HepG2 (cell line): ENCODE data around the gene REP15. TPM values are rescaled to one million over a fixed set of nuclear protein-coding genes. Genes with fewer than 3 reads are reported as not detected.

ENCODE experiments used
- DPF2 ChIP-seq: sonication (generic); formaldehyde crosslinking; IDR thresholded peaks from 2 replicates; pipeline ENCODE4 v1.4.0; 2020; ENCODE audit warnings: mild to moderate bottlenecking, low read depth, missing genetic modification reagents, borderline replicate concordance
- FOXK1 ChIP-seq: sonication (generic); formaldehyde crosslinking; IDR thresholded peaks from 2 replicates; pipeline ENCODE4 v1.4.0; 2020; ENCODE audit warnings: low read depth, missing genetic modification reagents, borderline replicate concordance
- FOXP4 ChIP-seq: sonication (generic); formaldehyde crosslinking; IDR thresholded peaks from 2 replicates; pipeline ENCODE4 v1.4.0; 2020; ENCODE audit warnings: missing genetic modification reagents
- HMGXB3 ChIP-seq: sonication (generic); formaldehyde crosslinking; IDR thresholded peaks from 2 replicates; pipeline ENCODE4 v1.4.0; 2020; ENCODE audit warnings: missing genetic modification reagents, borderline replicate concordance
- KLF11 ChIP-seq: IDR thresholded peaks from 2 replicates; pipeline ENCODE4 v1.6.1; 2016; ENCODE audit warnings: missing compliant biosample characterization
- MAFF ChIP-seq: IDR thresholded peaks from 2 replicates; pipeline ENCODE4 v1.6.1; 2011; ENCODE audit warnings: low read depth, low read length, improper control_type of control experiment
- PHF21A ChIP-seq: sonication (generic); formaldehyde crosslinking; IDR thresholded peaks from 2 replicates; pipeline ENCODE4 v1.5.0; 2020; ENCODE audit warnings: mild to moderate bottlenecking, missing genetic modification reagents
- PLRG1 ChIP-seq: fragments of 450-650 bp; conservative IDR thresholded peaks from 2 replicates; pipeline ENCODE4 v1.6.1; 2016
- TEF ChIP-seq: sonication (generic); formaldehyde crosslinking; IDR thresholded peaks from 2 replicates; pipeline ENCODE4 v1.5.0; 2020; ENCODE audit warnings: missing genetic modification reagents
- ZBTB43 ChIP-seq: sonication (generic); formaldehyde crosslinking; conservative IDR thresholded peaks from 2 replicates; pipeline ENCODE4 v1.4.0; 2020; ENCODE audit warnings: missing genetic modification reagents
- ZBTB46 ChIP-seq: sonication (generic); formaldehyde crosslinking; IDR thresholded peaks from 2 replicates; pipeline ENCODE4 v1.4.0; 2020; ENCODE audit warnings: mild to moderate bottlenecking, missing genetic modification reagents, borderline replicate concordance
- ZBTB49 ChIP-seq: sonication (generic); formaldehyde crosslinking; IDR thresholded peaks from 2 replicates; pipeline ENCODE4 v1.4.0; 2020; ENCODE audit warnings: missing genetic modification reagents, borderline replicate concordance
- ZNF24 ChIP-seq: fragments of 450-650 bp; IDR thresholded peaks from 2 replicates; pipeline ENCODE4 v1.6.1; 2017; ENCODE audit warnings: antibody characterized with exemption, mild to moderate bottlenecking
- ZNF766 ChIP-seq: sonication (generic); formaldehyde crosslinking; IDR thresholded peaks from 2 replicates; pipeline ENCODE4 v1.5.0; 2020; ENCODE audit warnings: missing genetic modification reagents, borderline replicate concordance
- ZNF816 ChIP-seq: sonication (generic); formaldehyde crosslinking; IDR thresholded peaks from 2 replicates; pipeline ENCODE4 v1.8.0; 2022; ENCODE audit warnings: missing genetic modification reagents, mild to moderate bottlenecking, borderline replicate concordance
- polyA plus RNA-seq, 8 experiments: library from polyadenylated mRNA; depleted of rRNA in 3 of 8; stranded (reverse) in 7 of 8; unstranded in 1 of 8; fragments of >200 nt; fragmentation: Illumina TruSeq in 4 of 8; extraction: Trizol in 4 of 8; gene quantifications; 2 replicates each; pipeline versions ENCODE4 v1.2.1 to v1.2.3, GENCODE V29; 2011 to 2016; ENCODE audit warnings: low read depth in 4 of 8, missing spikeins in 1 of 8, mixed read lengths in 1 of 8; ENCODE audit not compliant: insufficient read depth in 1 of 8
- total RNA-seq, 5 experiments: library from RNA; depleted of rRNA; stranded (reverse); fragments of >200 nt; fragmentation: Illumina TruSeq; extraction: Trizol; gene quantifications; 2 replicates each; pipeline ENCODE4 v1.2.3, GENCODE V29; 2016; ENCODE audit warnings: low read depth in 1 of 5

REP15 gene
- total and polyA plus RNA-seq, 2 of the 13 experiments (the other 11 are each of a cell fraction or from before 2014, with no cell fraction given): 0.12 to 0.64 TPM

GRCh38 chr12:27710592-27711316 lies 14.5 kb downstream of the REP15 start, which contains the start of gene MRPS35 (continued):
- TF ChIP-seq FOXP4 (CRISPR knock-in tag): peak; percentile 50; the same call in 1 of the 2 replicates
- TF ChIP-seq TEF (CRISPR knock-in tag): 0 out of 2 replicates have a peak, but pooled peaks have one; percentile 61
- TF ChIP-seq ZBTB43 (CRISPR knock-in tag): peak; percentile 79
- no peak for TF ChIP-seq ZNF24
- peak; percentile 91; the same call in 1 of the 2 replicates for TF ChIP-seq ZNF816
- TF ChIP-seq PHF21A (CRISPR knock-in tag): no peak
- peak; percentile 90 for TF ChIP-seq KLF11
- peak; percentile 85; the same call in 1 of the 2 replicates for TF ChIP-seq ZNF766 (CRISPR knock-in tag)
- peak; percentile 89 for TF ChIP-seq ZBTB49 (CRISPR knock-in tag)
- 0 out of 2 replicates have a peak, but pooled peaks have one; percentile 24 for TF ChIP-seq DPF2 (CRISPR knock-in tag)
- peak; percentile 48; the same call in 1 of the 2 replicates for TF ChIP-seq HMGXB3 (CRISPR knock-in tag)
- no peak for TF ChIP-seq MAFF
- TF ChIP-seq PLRG1: no peak
- TF ChIP-seq FOXK1: peak; percentile 57; the same call in 1 of the 2 replicates
- TF ChIP-seq ZBTB46 (CRISPR knock-in tag): peak; percentile 52; the same call in 1 of the 2 replicates
